HL-60 (cell line): ENCODE results near the gene IRAK3.

Experiments used
- CTCF ChIP-seq: IDR thresholded peaks from one replicate; pipeline ENCODE4 v1.5.1; 2011; ENCODE audit warnings: low read length, control low read depth, inconsistent platforms; ENCODE audit not compliant: insufficient read depth
- POLR2AphosphoS5 ChIP-seq: IDR thresholded peaks from 2 replicates; pipeline ENCODE4 v1.6.1; 2012; ENCODE audit warnings: low read depth
- REST ChIP-seq: IDR thresholded peaks from 2 replicates; pipeline ENCODE4 v1.6.1; 2012; ENCODE audit warnings: low read depth; ENCODE audit not compliant: insufficient replicate concordance

GRCh38 chr12:66195242-66195641, 6.2 kb downstream of the IRAK3 start:
- no peak for TF ChIP-seq CTCF
- TF ChIP-seq POLR2AphosphoS5 = no peak
- no peak for TF ChIP-seq REST
